Head of caudate nucleus (tissue), 42 donors: Measurements from ENCODE around the gene LRRC59.
A peak's percentile ranks its signal among the peaks of the same experiment; 100 is the strongest.
"Not testable (repeated sequence)": the region's sequence is repeated elsewhere in the genome, so short reads cannot be mapped to it uniquely, and the experiment has no call there.

ENCODE experiments used
- DNase-seq, 42 donors: peaks; one replicate each; pipeline versions ENCODE4 v3.0.0 to v3.0.0-alpha.2; 2020 to 2021; ENCODE audit warnings: mixed read lengths in 7 of 42
- intact Hi-C: fragments of 100-400 bp; cut with DNase I; formaldehyde crosslinking; loops from one replicate; pipeline ENCODE4 v1.15.0; 2022

LRRC59 gene

DNA sequence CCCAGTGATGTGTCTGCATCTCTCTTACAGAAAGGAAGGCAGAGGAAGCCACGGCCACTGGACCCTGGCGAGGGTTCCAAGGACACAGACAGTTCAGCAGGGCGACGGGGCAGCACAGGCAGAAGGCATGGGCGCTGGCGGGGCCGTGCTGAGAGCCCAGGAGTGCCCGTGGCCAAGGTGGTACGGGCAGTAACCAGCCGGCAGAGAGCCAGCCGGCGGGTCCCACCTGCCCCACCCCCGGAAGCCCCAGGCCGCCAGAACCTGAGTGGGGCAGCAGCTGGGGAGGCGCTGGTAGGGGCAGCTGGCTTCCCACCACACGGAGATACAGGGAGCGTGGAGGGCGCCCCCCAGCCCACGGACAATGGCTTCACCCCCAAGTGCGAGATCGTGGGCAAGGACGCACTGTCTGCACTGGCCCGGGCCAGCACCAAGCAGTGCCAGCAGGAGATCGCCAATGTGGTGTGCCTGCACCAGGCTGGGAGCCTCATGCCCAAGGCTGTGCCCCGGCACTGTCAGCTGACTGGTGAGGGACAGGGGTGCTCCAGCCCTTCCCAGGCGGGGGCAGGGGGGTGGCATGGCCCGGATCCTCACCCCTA lies 43.6 kb downstream of the LRRC59 start:
- intact Hi-C loops, result no loop called here
- peak in 3 of 42 donors; percentile 13 to 28 (median 14) for DNase-seq

DNA sequence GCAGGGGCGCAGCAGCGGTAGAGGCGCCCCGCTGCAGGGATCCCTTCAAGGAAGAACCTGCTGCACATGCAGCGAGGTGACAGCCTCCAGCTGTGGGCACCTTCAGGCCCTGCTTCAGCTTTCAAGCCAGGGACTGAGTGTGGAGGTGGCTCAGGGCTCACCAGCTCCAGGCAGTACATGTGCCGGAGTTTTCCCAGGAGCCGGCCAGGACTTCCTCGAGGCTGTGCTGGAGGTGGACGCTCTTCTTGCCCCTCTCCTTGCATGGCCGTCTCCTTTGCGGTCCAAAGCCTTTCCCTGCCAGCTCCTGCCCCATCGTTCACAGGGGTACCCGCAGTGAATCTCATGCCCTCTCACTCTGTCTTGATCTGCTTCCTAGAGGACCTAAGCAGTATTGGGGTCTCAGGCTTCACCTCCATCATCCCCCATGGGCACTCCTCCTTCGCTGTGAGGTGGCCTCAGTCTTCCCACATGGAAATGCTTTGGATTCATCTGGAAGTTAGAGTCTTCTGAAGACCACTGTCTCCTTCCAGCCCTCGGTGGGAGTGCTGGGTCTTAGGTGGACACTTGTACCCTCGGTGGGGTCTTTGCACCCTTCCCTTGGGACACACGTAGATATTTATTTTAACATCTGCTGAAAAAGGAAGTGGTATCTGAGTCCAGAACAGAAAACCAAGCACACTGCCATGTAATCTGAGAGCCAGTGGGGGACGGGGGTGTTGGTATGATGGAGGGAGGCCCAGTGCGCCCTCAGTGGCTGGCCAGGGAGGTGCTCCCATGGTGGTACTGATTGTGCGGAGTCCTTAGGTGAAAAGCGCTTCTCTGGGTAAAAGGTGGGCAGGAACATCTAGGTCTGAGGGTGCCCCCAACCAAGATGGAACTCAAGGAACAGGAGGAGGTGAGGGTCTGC lies 44.4 kb downstream of the LRRC59 start:
- DNase-seq, result peak in 5 of 42 donors; percentile 4 to 27 (median 24)
- intact Hi-C loops, result no loop called here

GRCh38 chr17:50352072-50352692 lies 45.1 kb downstream of the LRRC59 start:
- peak in 5 of 42 donors; percentile 7 to 41 (median 31) for DNase-seq
- intact Hi-C loops, result no loop called here

DNA sequence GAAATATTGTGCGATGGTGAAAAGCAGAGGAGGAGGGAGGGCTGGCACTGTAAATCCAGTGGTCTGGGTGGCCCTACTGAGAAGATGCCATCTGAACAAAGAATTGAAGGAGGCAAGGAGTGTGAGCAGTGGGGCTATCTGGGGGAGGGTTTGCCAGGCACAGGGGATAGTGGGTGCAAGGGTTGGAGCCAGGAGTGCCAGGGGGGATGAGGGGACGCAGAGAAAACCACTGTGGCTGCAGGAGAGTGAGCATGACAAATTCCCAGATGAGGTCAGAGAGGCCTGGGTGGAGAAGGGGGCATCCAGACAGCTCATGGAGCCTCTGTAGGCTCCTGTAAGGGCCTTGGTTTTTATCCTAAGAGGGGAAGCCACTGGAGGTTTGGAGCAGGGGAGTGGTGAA lies 46.6 kb downstream of the LRRC59 start:
- intact Hi-C loops, result no loop called here

GRCh38 chr17:50349243-50349600 lies 48.1 kb downstream of the LRRC59 start:
- DNase-seq, result peak in 5 of 42 donors; percentile 6 to 33 (median 7)
- intact Hi-C loops, result no loop called here

More for the DNA sequence above, 46.6 kb downstream of the LRRC59 start:
- peak in 4 of 42 donors; percentile 1 to 15 (median 7) for DNase-seq

DNA sequence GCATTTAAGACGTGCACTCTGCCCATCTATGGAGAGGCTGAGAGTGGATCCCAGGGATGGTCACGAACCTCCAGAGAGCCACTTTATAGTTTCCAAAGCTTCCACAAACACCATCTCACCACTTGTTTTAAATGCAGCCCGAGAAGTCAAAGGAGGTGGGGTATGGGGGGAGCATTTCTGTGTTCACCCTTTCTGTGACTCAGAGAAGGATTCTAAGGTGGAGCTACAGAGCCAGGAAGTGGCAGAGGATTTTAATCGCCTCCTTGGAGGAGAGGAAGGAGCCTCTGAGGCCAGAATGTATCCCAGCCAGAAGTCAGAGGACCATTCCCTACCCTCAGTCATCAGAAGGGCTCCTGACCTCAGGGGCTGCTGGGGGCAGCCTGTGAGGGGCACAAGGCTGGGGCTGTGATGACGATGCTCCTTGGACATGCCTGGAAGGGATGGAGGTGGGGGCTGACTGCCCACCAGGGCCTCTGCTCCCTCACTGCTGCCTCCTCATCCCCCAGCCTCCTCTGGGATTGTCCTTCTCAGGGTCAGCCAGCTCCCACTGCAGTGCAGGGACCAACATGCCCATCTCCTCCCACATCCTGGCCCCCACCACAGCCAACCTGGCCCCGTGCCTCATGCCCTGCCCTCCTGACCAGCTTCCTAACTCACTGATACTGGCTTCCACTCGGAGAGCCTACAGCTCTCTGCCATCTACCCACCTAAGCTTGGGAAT lies 48.6 kb downstream of the LRRC59 start:
- intact Hi-C loops, result no loop called here
- DNase-seq, result peak in 5 of 42 donors; percentile 2 to 24 (median 8)

- intact Hi-C loops, result no loop called here
Measured at GRCh38 chr17:50347894-50348291, 49.4 kb downstream of the LRRC59 start.

GRCh38 chr17:50347117-50347893 lies 50.0 kb downstream of the LRRC59 start:
- intact Hi-C loops, result no loop called here
- peak in 3 of 42 donors; percentile 26 to 32 (median 30) for DNase-seq

More at GRCh38 chr17:50347894-50348291, 49.4 kb downstream of the LRRC59 start:
- DNase-seq, result no peak

GRCh38 chr17:50346313-50347116 lies 50.8 kb downstream of the LRRC59 start:
- DNase-seq, result peak in 21 of 42 donors; percentile 11 to 58 (median 36)
- intact Hi-C loops, result no loop called here

- intact Hi-C loops, result no loop called here
- DNase-seq, result peak; percentile 57 to 95 (median 87)
Measured at GRCh38 chr17:50345432-50346312, 51.7 kb downstream of the LRRC59 start, which contains the start of gene XYLT2. TSS of gene XYLT2 (plus strand) at chr17:50346126. CDS start at chr17:50346141, 15 bp downstream.

GRCh38 chr17:50344731-50345365 lies 52.5 kb downstream of the LRRC59 start:
- intact Hi-C loops, result no loop called here
- DNase-seq, result peak in 3 of 42 donors; percentile 15 to 30 (median 26)

- DNase-seq, result no peak
- intact Hi-C loops, result no loop called here
Measured at GRCh38 chr17:50339381-50339780, 57.9 kb downstream of the LRRC59 start.

GRCh38 chr17:50338645-50339044 lies 58.7 kb downstream of the LRRC59 start:
- DNase-seq, result no peak
- intact Hi-C loops, result no loop called here

DNA sequence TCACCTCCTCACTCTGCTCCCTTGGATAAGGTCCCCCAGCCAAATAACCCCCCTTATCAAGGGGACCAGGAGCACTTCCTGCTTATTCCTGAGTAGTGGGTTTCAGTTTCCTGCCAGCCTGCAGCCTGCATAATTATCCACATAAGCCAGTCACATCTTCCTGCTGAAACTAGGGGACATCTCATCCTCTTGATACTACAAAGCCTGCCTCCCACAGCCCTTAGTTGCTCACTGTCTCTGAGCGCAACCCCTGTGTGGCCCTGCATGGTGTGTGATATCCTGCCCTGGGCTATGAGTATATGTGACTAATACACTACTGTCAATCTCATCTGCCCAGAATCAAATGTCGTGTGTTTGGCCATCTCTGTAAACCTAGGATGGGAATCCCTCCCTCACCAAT lies 59.4 kb downstream of the LRRC59 start:
- intact Hi-C loops, result no loop called here
- no peak for DNase-seq

DNA sequence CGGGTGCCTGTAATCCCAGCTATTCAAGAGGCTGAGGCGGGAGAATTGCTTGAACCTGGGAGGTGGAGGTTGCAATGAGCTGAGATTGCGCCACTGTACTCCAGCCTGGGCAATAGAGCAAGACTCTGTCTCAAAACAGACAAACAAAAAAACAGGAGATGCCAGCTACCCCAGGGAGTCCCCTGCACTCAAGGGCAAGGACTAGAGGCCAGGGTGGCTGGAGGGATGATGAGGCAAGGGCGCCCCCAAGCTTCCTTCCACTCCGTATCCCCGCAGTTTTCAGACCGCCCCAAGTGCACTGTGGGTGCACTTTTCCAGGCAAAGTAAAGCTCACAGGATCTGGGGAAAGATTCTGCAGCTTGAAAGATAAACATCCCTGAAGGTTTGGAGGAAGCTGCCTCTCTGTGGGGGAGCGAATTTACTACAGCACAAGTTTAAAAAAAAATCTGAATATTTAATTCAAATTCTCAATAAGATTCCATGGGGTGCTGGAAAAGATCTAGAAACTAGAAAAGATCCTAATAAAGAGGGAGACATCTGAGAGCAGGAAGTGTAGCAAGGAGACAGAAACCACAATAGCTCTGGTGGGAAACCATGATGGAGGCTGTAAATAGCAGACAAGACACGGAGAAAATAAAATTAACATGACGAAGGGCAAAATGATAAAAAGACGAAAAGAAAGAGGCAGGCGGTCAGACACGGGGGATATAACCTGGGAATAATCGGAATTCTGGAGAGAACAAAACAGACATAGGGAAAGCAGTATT lies 63.8 kb downstream of the LRRC59 start:
- intact Hi-C loops, result not testable (repeated sequence)
- DNase-seq, result peak in 2 of 42 donors; percentile 8 to 23
